ENCODE measurements around the gene NPTX1.

The NPTX1 gene

GRCh38 chr17:80459234-80459633 lies 17.2 kb downstream of the NPTX1 start:
- H3K27ac ChIP-seq (ENCODE audit: low read depth in 2 of 2, low read length in 2 of 2): no peak overlapping the region
- H3K36me3 ChIP-seq (ENCODE audit: control insufficient read depth in 2 of 2, insufficient read depth in 2 of 2, low read length in 2 of 2): no peaks in the 10 kb centered on the region
- H3K9ac ChIP-seq (ENCODE audit: low read depth in 1 of 2, low read length in 2 of 2): no peak overlapping the region
- no peaks in the 10 kb centered on the region for H3K9me3 ChIP-seq (ENCODE audit: control insufficient read depth in 2 of 2, low read length in 2 of 2)
- no peak overlapping the region for H3K4me3 ChIP-seq (ENCODE audit: low read length in 2 of 2)
- peaks cover 3 to 4% of the 10 kb centered on the region in 2 donors for H3K27me3 ChIP-seq (ENCODE audit: control insufficient read depth in 2 of 2, insufficient read depth in 2 of 2, low read length in 2 of 2)
- peaks cover under 1% of the 10 kb centered on the region in 2 donors for H3K4me1 ChIP-seq (ENCODE audit: control insufficient read depth in 2 of 2, insufficient read depth in 2 of 2, low read length in 2 of 2)

GRCh38 chr17:80458016-80458415 lies 18.4 kb downstream of the NPTX1 start:
- Histone ChIP-seq H3K27ac (ENCODE audit: low read depth in 2 of 2, low read length in 2 of 2) (no peak overlapping the region), H3K27me3 (ENCODE audit: control insufficient read depth in 2 of 2, insufficient read depth in 2 of 2, low read length in 2 of 2) (no peaks in the 10 kb centered on the region)

GRCh38 chr17:80457236-80457856 lies 19.1 kb downstream of the NPTX1 start:
- H3K4me1 ChIP-seq (ENCODE audit: control insufficient read depth in 2 of 2, insufficient read depth in 2 of 2, low read length in 2 of 2): peaks cover 6 to 7% of the 10 kb centered on the region in 2 donors
- H3K9ac ChIP-seq (ENCODE audit: low read depth in 1 of 2, low read length in 2 of 2): no peak overlapping the region
- no peaks in the 10 kb centered on the region for H3K9me3 ChIP-seq (ENCODE audit: control insufficient read depth in 2 of 2, low read length in 2 of 2)
- H3K27me3 ChIP-seq (ENCODE audit: control insufficient read depth in 2 of 2, insufficient read depth in 2 of 2, low read length in 2 of 2): no peaks in the 10 kb centered on the region
- H3K36me3 ChIP-seq (ENCODE audit: control insufficient read depth in 2 of 2, insufficient read depth in 2 of 2, low read length in 2 of 2): no peaks in the 10 kb centered on the region
- peak overlapping the region in 1 of 2 donors; percentile 23 for H3K27ac ChIP-seq (ENCODE audit: low read depth in 2 of 2, low read length in 2 of 2)
- no peak overlapping the region for H3K4me3 ChIP-seq (ENCODE audit: low read length in 2 of 2)

More at GRCh38 chr17:80458016-80458415, 18.4 kb downstream of the NPTX1 start:
- Histone ChIP-seq H3K9me3 (ENCODE audit: control insufficient read depth in 2 of 2, low read length in 2 of 2) (no peaks in the 10 kb centered on the region), H3K9ac (ENCODE audit: low read depth in 1 of 2, low read length in 2 of 2) (no peak overlapping the region), H3K4me3 (ENCODE audit: low read length in 2 of 2) (no peak overlapping the region), H3K36me3 (ENCODE audit: control insufficient read depth in 2 of 2, insufficient read depth in 2 of 2, low read length in 2 of 2) (no peaks in the 10 kb centered on the region), H3K4me1 (ENCODE audit: control insufficient read depth in 2 of 2, insufficient read depth in 2 of 2, low read length in 2 of 2) (peaks cover 6 to 7% of the 10 kb centered on the region in 2 donors)

GRCh38 chr17:80456465-80457235 lies 19.8 kb downstream of the NPTX1 start:
- Histone ChIP-seq H3K27ac (ENCODE audit: low read depth in 2 of 2, low read length in 2 of 2) (peak overlapping the region in 1 of 2 donors; percentile 23), H3K4me1 (ENCODE audit: control insufficient read depth in 2 of 2, insufficient read depth in 2 of 2, low read length in 2 of 2) (peaks cover 6 to 7% of the 10 kb centered on the region in 2 donors), H3K9me3 (ENCODE audit: control insufficient read depth in 2 of 2, low read length in 2 of 2) (no peaks in the 10 kb centered on the region), H3K9ac (ENCODE audit: low read depth in 1 of 2, low read length in 2 of 2) (no peak overlapping the region), H3K4me3 (ENCODE audit: low read length in 2 of 2) (no peak overlapping the region), H3K36me3 (ENCODE audit: control insufficient read depth in 2 of 2, insufficient read depth in 2 of 2, low read length in 2 of 2) (no peaks in the 10 kb centered on the region), H3K27me3 (ENCODE audit: control insufficient read depth in 2 of 2, insufficient read depth in 2 of 2, low read length in 2 of 2) (no peaks in the 10 kb centered on the region)

DNA sequence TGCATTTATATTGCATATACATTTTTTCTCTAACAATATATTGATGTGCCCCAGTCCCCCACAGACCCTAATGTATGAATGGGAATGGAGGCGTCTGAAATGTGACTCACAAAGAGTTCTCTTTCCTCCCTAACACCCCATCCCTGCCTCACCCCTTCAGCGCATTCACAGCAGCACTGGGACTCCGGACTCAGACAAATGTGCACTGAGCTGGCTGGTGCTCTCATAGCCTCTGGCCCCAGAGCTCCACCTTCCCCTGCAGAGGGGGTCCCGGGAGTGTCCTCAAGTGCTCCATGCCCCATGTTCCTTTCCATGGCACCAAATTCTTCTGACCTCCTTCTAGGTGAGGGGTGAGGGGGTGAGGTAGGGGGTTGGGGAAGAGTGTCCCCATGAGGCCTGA lies 20.6 kb downstream of the NPTX1 start:
- H3K27ac ChIP-seq (ENCODE audit: low read depth in 2 of 2, low read length in 2 of 2): no peak overlapping the region
- H3K4me3 ChIP-seq (ENCODE audit: low read length in 2 of 2): no peak overlapping the region
- peaks cover 6 to 7% of the 10 kb centered on the region in 2 donors for H3K4me1 ChIP-seq (ENCODE audit: control insufficient read depth in 2 of 2, insufficient read depth in 2 of 2, low read length in 2 of 2)
- H3K27me3 ChIP-seq (ENCODE audit: control insufficient read depth in 2 of 2, insufficient read depth in 2 of 2, low read length in 2 of 2): no peaks in the 10 kb centered on the region
- H3K36me3 ChIP-seq (ENCODE audit: control insufficient read depth in 2 of 2, insufficient read depth in 2 of 2, low read length in 2 of 2): no peaks in the 10 kb centered on the region
- no peak overlapping the region for H3K9ac ChIP-seq (ENCODE audit: low read depth in 1 of 2, low read length in 2 of 2)
- H3K9me3 ChIP-seq (ENCODE audit: control insufficient read depth in 2 of 2, low read length in 2 of 2): no peaks in the 10 kb centered on the region

- H3K9me3 ChIP-seq (ENCODE audit: control insufficient read depth in 2 of 2, low read length in 2 of 2): no peaks in the 10 kb centered on the region
- peak overlapping the region; percentile 92 to 94 for H3K27ac ChIP-seq (ENCODE audit: low read depth in 2 of 2, low read length in 2 of 2)
- H3K4me1 ChIP-seq (ENCODE audit: control insufficient read depth in 2 of 2, insufficient read depth in 2 of 2, low read length in 2 of 2): peaks cover 6 to 7% of the 10 kb centered on the region in 2 donors
- no peaks in the 10 kb centered on the region for H3K36me3 ChIP-seq (ENCODE audit: control insufficient read depth in 2 of 2, insufficient read depth in 2 of 2, low read length in 2 of 2)
- peak overlapping the region; percentile 76 to 90 for H3K9ac ChIP-seq (ENCODE audit: low read depth in 1 of 2, low read length in 2 of 2)
- H3K4me3 ChIP-seq (ENCODE audit: low read length in 2 of 2): peak overlapping the region; percentile 64 to 76
- H3K27me3 ChIP-seq (ENCODE audit: control insufficient read depth in 2 of 2, insufficient read depth in 2 of 2, low read length in 2 of 2): no peaks in the 10 kb centered on the region
Observed at GRCh38 chr17:80455336-80455710, 21.1 kb downstream of the NPTX1 start.

DNA sequence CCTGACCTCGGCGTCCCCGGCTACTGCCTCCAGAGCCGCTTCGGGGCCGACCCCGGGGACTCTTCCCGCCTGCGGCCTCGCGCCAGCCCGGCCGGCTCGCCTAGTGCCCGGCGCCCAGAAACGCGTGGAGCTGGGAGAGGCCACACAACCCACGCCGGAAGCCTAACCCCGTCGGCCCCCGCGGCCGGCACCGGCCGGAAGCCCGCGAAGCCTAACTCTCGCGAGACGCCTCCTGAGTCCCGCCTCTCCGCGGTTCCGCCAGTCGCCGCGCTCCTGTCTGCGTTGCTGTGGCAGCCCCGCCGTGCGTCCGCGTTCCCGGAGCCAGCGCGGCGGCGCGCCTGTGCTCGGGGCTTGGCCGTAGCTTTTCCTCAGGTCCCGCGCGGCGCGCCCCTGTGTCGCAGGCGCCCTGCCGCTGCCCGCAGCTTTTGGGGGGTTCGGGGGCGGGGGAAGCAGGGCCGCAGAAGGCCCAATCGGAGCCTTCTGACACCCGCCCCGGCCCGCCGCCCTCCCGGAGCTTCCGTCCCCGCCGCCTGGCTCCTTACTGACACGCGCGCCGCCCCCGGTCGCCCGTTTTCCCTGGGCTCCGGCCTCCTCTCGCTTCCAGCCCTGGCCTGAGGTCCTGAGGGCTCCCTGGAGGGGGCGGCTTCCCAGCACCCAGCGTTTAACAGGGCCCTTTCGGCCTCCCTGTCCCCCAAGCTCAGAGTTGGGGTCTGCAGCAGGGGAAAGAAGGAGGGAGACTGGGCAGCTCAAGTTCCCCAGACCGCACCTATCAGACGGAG lies 21.7 kb downstream of the NPTX1 start:
- Histone ChIP-seq H3K27ac (ENCODE audit: low read depth in 2 of 2, low read length in 2 of 2) (peak overlapping the region; percentile 92 to 94), H3K4me1 (ENCODE audit: control insufficient read depth in 2 of 2, insufficient read depth in 2 of 2, low read length in 2 of 2) (peaks cover 6 to 7% of the 10 kb centered on the region in 2 donors), H3K36me3 (ENCODE audit: control insufficient read depth in 2 of 2, insufficient read depth in 2 of 2, low read length in 2 of 2) (no peaks in the 10 kb centered on the region), H3K9me3 (ENCODE audit: control insufficient read depth in 2 of 2, low read length in 2 of 2) (no peaks in the 10 kb centered on the region), H3K27me3 (ENCODE audit: control insufficient read depth in 2 of 2, insufficient read depth in 2 of 2, low read length in 2 of 2) (no peaks in the 10 kb centered on the region), H3K9ac (ENCODE audit: low read depth in 1 of 2, low read length in 2 of 2) (peak overlapping the region; percentile 76 to 90), H3K4me3 (ENCODE audit: low read length in 2 of 2) (peak overlapping the region; percentile 64 to 76)

GRCh38 chr17:80453998-80454556 lies 22.3 kb downstream of the NPTX1 start:
- Histone ChIP-seq H3K36me3 (ENCODE audit: control insufficient read depth in 2 of 2, insufficient read depth in 2 of 2, low read length in 2 of 2) (no peaks in the 10 kb centered on the region), H3K27me3 (ENCODE audit: control insufficient read depth in 2 of 2, insufficient read depth in 2 of 2, low read length in 2 of 2) (no peaks in the 10 kb centered on the region), H3K4me3 (ENCODE audit: low read length in 2 of 2) (peak overlapping the region; percentile 64 to 76), H3K9ac (ENCODE audit: low read depth in 1 of 2, low read length in 2 of 2) (peak overlapping the region; percentile 76 to 90), H3K27ac (ENCODE audit: low read depth in 2 of 2, low read length in 2 of 2) (peak overlapping the region; percentile 92 to 94), H3K9me3 (ENCODE audit: control insufficient read depth in 2 of 2, low read length in 2 of 2) (no peaks in the 10 kb centered on the region), H3K4me1 (ENCODE audit: control insufficient read depth in 2 of 2, insufficient read depth in 2 of 2, low read length in 2 of 2) (peaks cover 6 to 7% of the 10 kb centered on the region in 2 donors)

- H3K9me3 ChIP-seq (ENCODE audit: control insufficient read depth in 2 of 2, low read length in 2 of 2): no peaks in the 10 kb centered on the region
- no peaks in the 10 kb centered on the region for H3K27me3 ChIP-seq (ENCODE audit: control insufficient read depth in 2 of 2, insufficient read depth in 2 of 2, low read length in 2 of 2)
- no peak overlapping the region for H3K27ac ChIP-seq (ENCODE audit: low read depth in 2 of 2, low read length in 2 of 2)
- peak overlapping the region; percentile 64 to 76 for H3K4me3 ChIP-seq (ENCODE audit: low read length in 2 of 2)
- H3K9ac ChIP-seq (ENCODE audit: low read depth in 1 of 2, low read length in 2 of 2): no peak overlapping the region
- H3K4me1 ChIP-seq (ENCODE audit: control insufficient read depth in 2 of 2, insufficient read depth in 2 of 2, low read length in 2 of 2): peaks cover 6 to 7% of the 10 kb centered on the region in 2 donors
- H3K36me3 ChIP-seq (ENCODE audit: control insufficient read depth in 2 of 2, insufficient read depth in 2 of 2, low read length in 2 of 2): no peaks in the 10 kb centered on the region
Observed at GRCh38 chr17:80453126-80453997, 23.0 kb downstream of the NPTX1 start.

Measured in mucosa of rectum (tissue), 2 donors.